HepG2 (cell line): ENCODE data around the gene SLC23A3. TPM values are rescaled to one million over a fixed set of nuclear protein-coding genes. Genes with fewer than 3 reads are reported as not detected.

Experiments
- ATAC-seq: fragments of 200-7000 bp; cut with Tn5 transposase; 3 replicates; pipeline ENCODE4 v1.9.1; 2020; ENCODE audit warnings: mild to moderate bottlenecking, moderate library complexity
- BruUV-seq: library from RNA; stranded (reverse); fragments of 400-500 nt; replicated peaks from 2 replicates; lab custom pipeline; 2021; lab: Mats Ljungman, UMichigan
- CTCF ChIA-PET: fragments of 300-600 bp; formaldehyde crosslinking; extraction: SDS; loops from one replicate; lab custom pipeline; 2021; ENCODE audit warnings: low total read pairs, inconsistent platforms, low intra/inter-chr PET ratio; lab: Yijun Ruan, JAX
- POLR2A ChIA-PET: fragments of 350-600 bp; sonication (Branson Sonifier 250); formaldehyde crosslinking; loops from one replicate; lab custom pipeline; 2020; ENCODE audit warnings: antibody characterized with exemption, inconsistent platforms; lab: Yijun Ruan, JAX
- DNase-seq: peaks from one replicate; pipeline ENCODE4 v3.0.0-alpha.2; 2015; ENCODE audit warnings: low spot score
- FAIRE-seq: peaks from 3 replicates; lab custom pipeline; 2011; peaks lifted over from hg19 to GRCh38; lab: Jason Lieb, UNC
- H2AFZ ChIP-seq: one replicate; pipeline ENCODE4 v1.6.1; 2011; ENCODE audit warnings: low read length, inconsistent platforms
- H3K27ac ChIP-seq: fragments of 300-600 bp; 3 replicates; pipeline ENCODE4 v1.8.0; 2011; ENCODE audit warnings: mixed run types, mild to moderate bottlenecking, mixed read lengths, low read length, inconsistent platforms; ENCODE audit not compliant: insufficient read depth; ENCODE audit errors: extremely low read length
- H3K27me3 ChIP-seq, 2 experiments: fragments of 200-600 bp in 1 of 2; 2 replicates in 1 of 2; 3 replicates in 1 of 2; pipeline versions ENCODE4 v1.6.0 to v1.8.0; 2011; ENCODE audit warnings: low read length in 2 of 2, mild to moderate bottlenecking in 2 of 2, moderate library complexity in 2 of 2, inconsistent platforms in 1 of 2; ENCODE audit not compliant: insufficient read depth in 2 of 2, control insufficient read depth in 1 of 2
- H3K36me3 ChIP-seq, 2 experiments: fragments of 200-600 bp in 1 of 2; replicated peaks in 1 of 2; 2 replicates in 1 of 2; 3 replicates in 1 of 2; pipeline versions ENCODE4 v1.5.1 to v1.8.0; 2011; ENCODE audit warnings: low read length in 2 of 2, inconsistent platforms in 1 of 2; ENCODE audit not compliant: insufficient read depth in 2 of 2, control insufficient read depth in 1 of 2
- H3K4me1 ChIP-seq: 2 replicates; pipeline ENCODE4 v1.5.1; 2012; ENCODE audit warnings: low read length, inconsistent platforms; ENCODE audit not compliant: insufficient read depth
- H3K4me2 ChIP-seq: 2 replicates; pipeline ENCODE4 v1.6.0; 2011; ENCODE audit warnings: low read depth, low read length, inconsistent platforms
- H3K4me3 ChIP-seq, 3 experiments: fragments of 200-600 bp in 1 of 3; sonication (generic), shearing (Covaris generic) in 1 of 3; replicated peaks in 1 of 3; 2 replicates each; pipeline ENCODE4 v1.5.1; 2011 to 2016; ENCODE audit warnings: low read length in 3 of 3, inconsistent platforms in 2 of 3, low read depth in 2 of 3, mild to moderate bottlenecking in 2 of 3, control low read depth in 1 of 3, mixed read lengths in 1 of 3; ENCODE audit not compliant: insufficient read depth in 1 of 3
- H3K79me2 ChIP-seq: one replicate; pipeline ENCODE4 v1.6.1; 2011; ENCODE audit warnings: low read length, inconsistent platforms; ENCODE audit not compliant: insufficient read depth
- H3K9ac ChIP-seq: 2 replicates; pipeline ENCODE4 v1.6.0; 2011; ENCODE audit warnings: mild to moderate bottlenecking, low read depth, low read length, inconsistent platforms; ENCODE audit not compliant: insufficient read depth
- H3K9me3 ChIP-seq: 2 replicates; pipeline ENCODE4 v1.5.1; 2012; ENCODE audit warnings: mild to moderate bottlenecking, low read length
- H4K20me1 ChIP-seq: 2 replicates; pipeline ENCODE4 v1.6.0; 2011; ENCODE audit warnings: inconsistent platforms, mild to moderate bottlenecking, low read length, moderate library complexity; ENCODE audit not compliant: insufficient read depth
- ARHGAP35 ChIP-seq: sonication (generic); formaldehyde crosslinking; IDR thresholded peaks from 2 replicates; pipeline ENCODE4 v1.9.0; 2022; ENCODE audit warnings: mild to moderate bottlenecking, inconsistent platforms, moderate library complexity, missing genetic modification reagents, borderline replicate concordance
- KAT8 ChIP-seq: IDR thresholded peaks from 2 replicates; pipeline ENCODE4 v1.6.1; 2016; ENCODE audit warnings: missing genetic modification reagents, missing compliant biosample characterization
- LCORL ChIP-seq, 2 experiments: fragments of 450-650 bp in 1 of 2; sonication (generic) in 1 of 2; formaldehyde crosslinking in 1 of 2; IDR thresholded peaks; 2 replicates each; pipeline versions ENCODE4 v1.5.0 to v1.6.1; 2017 to 2020; ENCODE audit warnings: antibody characterized with exemption in 1 of 2, missing genetic modification reagents in 1 of 2
- MLLT10 ChIP-seq: sonication (generic); formaldehyde crosslinking; IDR thresholded peaks from 2 replicates; pipeline ENCODE4 v1.4.0; 2020; ENCODE audit warnings: missing genetic modification reagents
- NCOA2 ChIP-seq: sonication (generic); formaldehyde crosslinking; IDR thresholded peaks from 2 replicates; pipeline ENCODE4 v1.8.0; 2022; ENCODE audit warnings: inconsistent platforms
- RNF2 ChIP-seq: fragments of 450-650 bp; conservative IDR thresholded peaks from 2 replicates; pipeline ENCODE4 v1.6.1; 2016; ENCODE audit warnings: low read depth
- TCF12 ChIP-seq, 2 experiments: fragments of 450-650 bp in 1 of 2; sonication (generic) in 1 of 2; formaldehyde crosslinking in 1 of 2; IDR thresholded peaks; 2 replicates each; pipeline versions ENCODE4 v1.6.1 to v1.8.0; 2017 to 2022; ENCODE audit warnings: antibody characterized with exemption in 1 of 2, mild to moderate bottlenecking in 1 of 2, missing genetic modification reagents in 1 of 2, moderate library complexity in 1 of 2
- ZNF484 ChIP-seq: sonication (generic); formaldehyde crosslinking; IDR thresholded peaks from 2 replicates; pipeline ENCODE4 v1.5.1; 2020; ENCODE audit warnings: mild to moderate bottlenecking, low read depth, missing genetic modification reagents, borderline replicate concordance
- ZNF883 ChIP-seq: sonication (generic); formaldehyde crosslinking; IDR thresholded peaks from 2 replicates; pipeline ENCODE4 v1.5.1; 2020; ENCODE audit warnings: mild to moderate bottlenecking, missing genetic modification reagents; ENCODE audit errors: not compliant biosample characterization
- WGBS: methylation state at CpG from one replicate; pipeline ENCODE4 v1.1.6; 2017; ENCODE audit warnings: low lambda C conversion rate; 5-methylcytosine and 5-hydroxymethylcytosine counted together
- in situ Hi-C: cut with HindIII; loops from 2 replicates; pipeline ENCODE4 v1.10.0; 2017; ENCODE audit warnings: low pct_unique_long_range_greater_than_20kb; ENCODE audit not compliant: extremely low pct_ligation_motif_present
- intact Hi-C: fragments of 100-400 bp; cut with micrococcal nuclease; formaldehyde crosslinking; loops from one replicate; pipeline ENCODE4 v1.10.0; 2022; ENCODE audit not compliant: unreplicated experiment
- polyA plus RNA-seq, 8 experiments: library from polyadenylated mRNA; depleted of rRNA in 3 of 8; stranded (reverse) in 7 of 8; unstranded in 1 of 8; fragments of >200 nt; fragmentation: Illumina TruSeq in 4 of 8; extraction: Trizol in 4 of 8; gene quantifications; 2 replicates each; pipeline versions ENCODE4 v1.2.1 to v1.2.3, GENCODE V29; 2011 to 2016; ENCODE audit warnings: low read depth in 4 of 8, missing spikeins in 1 of 8, mixed read lengths in 1 of 8; ENCODE audit not compliant: insufficient read depth in 1 of 8
- total RNA-seq, 5 experiments: library from RNA; depleted of rRNA; stranded (reverse); fragments of >200 nt; fragmentation: Illumina TruSeq; extraction: Trizol; gene quantifications; 2 replicates each; pipeline ENCODE4 v1.2.3, GENCODE V29; 2016; ENCODE audit warnings: low read depth in 1 of 5
- TF ChIP-seq, protein P1 (sequence below): sonication (generic); formaldehyde crosslinking; conservative IDR thresholded peaks from 2 replicates; pipeline ENCODE4 v1.4.0; 2020; ENCODE audit warnings: missing genetic modification reagents
- TF ChIP-seq, protein P2 (sequence below): sonication (generic); formaldehyde crosslinking; IDR thresholded peaks from 2 replicates; pipeline ENCODE4 v1.5.0; 2020; ENCODE audit warnings: missing genetic modification reagents
- TF ChIP-seq, protein P3 (sequence below): sonication (generic); formaldehyde crosslinking; IDR thresholded peaks from 2 replicates; pipeline ENCODE4 v1.5.0; 2020; ENCODE audit warnings: mild to moderate bottlenecking, missing genetic modification reagents, borderline replicate concordance

The SLC23A3 gene
- total and polyA plus RNA-seq, 2 of the 13 experiments (the other 11 are each of a cell fraction or from before 2014, with no cell fraction given) = 0.38 to 0.78 TPM

DNA sequence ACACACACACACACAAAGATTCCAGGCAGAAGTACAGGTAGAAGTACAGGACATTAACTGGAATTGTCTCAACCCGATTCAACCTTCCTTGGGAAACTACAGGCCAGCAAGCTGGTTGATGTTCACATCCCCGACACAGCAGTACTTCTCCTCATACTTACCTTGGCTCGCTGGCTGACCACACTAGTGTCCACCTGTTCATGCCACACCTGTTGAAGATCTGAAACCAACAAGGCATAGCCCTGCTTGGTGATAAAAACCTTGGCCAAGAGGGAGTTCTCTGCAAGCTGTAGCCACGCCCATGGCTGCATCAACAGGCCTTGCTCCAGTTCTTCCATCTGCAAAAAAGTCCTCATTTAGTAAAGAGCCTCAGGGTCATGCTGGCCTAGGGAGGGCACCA lies 11.8 kb downstream of the SLC23A3 start:
- in situ Hi-C loops (loop anchor here (5.0 kb wide), 1 partner anchor 101 kb away; no protein-coding TSS in a partner anchor), intact Hi-C loops (no loop called here)
- Histone ChIP-seq H3K4me3 (no peak overlapping the region), H3K9ac (no peak overlapping the region), H3K27me3 (no peaks in the 10 kb centered on the region), H4K20me1 (no peaks in the 10 kb centered on the region), H3K36me3 (peaks cover 6 to 25% of the 10 kb centered on the region in 2 experiments), H3K9me3 (no peaks in the 10 kb centered on the region), H3K4me1 (peaks cover 18% of the 10 kb centered on the region), H3K79me2 (no peaks in the 10 kb centered on the region), H3K4me2 (no peak overlapping the region), H2AFZ (no peak overlapping the region), H3K27ac (no peak overlapping the region)
- CTCF ChIA-PET = interaction anchor here (3.2 to 4.4 kb wide), 2 partner anchors 53 to 137 kb away, joined by 28 to 50 read pairs; no protein-coding TSS in a partner anchor
- ATAC-seq (no peak), FAIRE-seq (no peak), DNase-seq (no peak)
- no peak for TF ChIP-seq ZNF484 (CRISPR knock-in tag)
- no peak for TF ChIP-seq RNF2
- TF ChIP-seq KAT8 = no peak
- TF ChIP-seq ZNF883 (CRISPR knock-in tag) = no peak
- TF ChIP-seq NCOA2 (CRISPR knock-in tag) = no peak
- TF ChIP-seq, protein P1, sequence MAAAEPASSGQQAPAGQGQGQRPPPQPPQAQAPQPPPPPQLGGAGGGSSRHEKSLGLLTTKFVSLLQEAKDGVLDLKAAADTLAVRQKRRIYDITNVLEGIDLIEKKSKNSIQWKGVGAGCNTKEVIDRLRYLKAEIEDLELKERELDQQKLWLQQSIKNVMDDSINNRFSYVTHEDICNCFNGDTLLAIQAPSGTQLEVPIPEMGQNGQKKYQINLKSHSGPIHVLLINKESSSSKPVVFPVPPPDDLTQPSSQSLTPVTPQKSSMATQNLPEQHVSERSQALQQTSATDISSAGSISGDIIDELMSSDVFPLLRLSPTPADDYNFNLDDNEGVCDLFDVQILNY = no peak
- no peak for TF ChIP-seq ARHGAP35 (CRISPR knock-in tag)
- TF ChIP-seq, protein P2, sequence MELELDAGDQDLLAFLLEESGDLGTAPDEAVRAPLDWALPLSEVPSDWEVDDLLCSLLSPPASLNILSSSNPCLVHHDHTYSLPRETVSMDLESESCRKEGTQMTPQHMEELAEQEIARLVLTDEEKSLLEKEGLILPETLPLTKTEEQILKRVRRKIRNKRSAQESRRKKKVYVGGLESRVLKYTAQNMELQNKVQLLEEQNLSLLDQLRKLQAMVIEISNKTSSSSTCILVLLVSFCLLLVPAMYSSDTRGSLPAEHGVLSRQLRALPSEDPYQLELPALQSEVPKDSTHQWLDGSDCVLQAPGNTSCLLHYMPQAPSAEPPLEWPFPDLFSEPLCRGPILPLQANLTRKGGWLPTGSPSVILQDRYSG = no peak
- TF ChIP-seq TCF12 (IDR thresholded peaks at IDR 0.05) = no peak
- TF ChIP-seq TCF12 (CRISPR knock-in tag; IDR thresholded peaks at IDR 0.05) = no peak
- no peak for TF ChIP-seq LCORL (IDR thresholded peaks at IDR 0.05)
- TF ChIP-seq LCORL (CRISPR knock-in tag; IDR thresholded peaks at IDR 0.05) = no peak
- TF ChIP-seq, protein P3, sequence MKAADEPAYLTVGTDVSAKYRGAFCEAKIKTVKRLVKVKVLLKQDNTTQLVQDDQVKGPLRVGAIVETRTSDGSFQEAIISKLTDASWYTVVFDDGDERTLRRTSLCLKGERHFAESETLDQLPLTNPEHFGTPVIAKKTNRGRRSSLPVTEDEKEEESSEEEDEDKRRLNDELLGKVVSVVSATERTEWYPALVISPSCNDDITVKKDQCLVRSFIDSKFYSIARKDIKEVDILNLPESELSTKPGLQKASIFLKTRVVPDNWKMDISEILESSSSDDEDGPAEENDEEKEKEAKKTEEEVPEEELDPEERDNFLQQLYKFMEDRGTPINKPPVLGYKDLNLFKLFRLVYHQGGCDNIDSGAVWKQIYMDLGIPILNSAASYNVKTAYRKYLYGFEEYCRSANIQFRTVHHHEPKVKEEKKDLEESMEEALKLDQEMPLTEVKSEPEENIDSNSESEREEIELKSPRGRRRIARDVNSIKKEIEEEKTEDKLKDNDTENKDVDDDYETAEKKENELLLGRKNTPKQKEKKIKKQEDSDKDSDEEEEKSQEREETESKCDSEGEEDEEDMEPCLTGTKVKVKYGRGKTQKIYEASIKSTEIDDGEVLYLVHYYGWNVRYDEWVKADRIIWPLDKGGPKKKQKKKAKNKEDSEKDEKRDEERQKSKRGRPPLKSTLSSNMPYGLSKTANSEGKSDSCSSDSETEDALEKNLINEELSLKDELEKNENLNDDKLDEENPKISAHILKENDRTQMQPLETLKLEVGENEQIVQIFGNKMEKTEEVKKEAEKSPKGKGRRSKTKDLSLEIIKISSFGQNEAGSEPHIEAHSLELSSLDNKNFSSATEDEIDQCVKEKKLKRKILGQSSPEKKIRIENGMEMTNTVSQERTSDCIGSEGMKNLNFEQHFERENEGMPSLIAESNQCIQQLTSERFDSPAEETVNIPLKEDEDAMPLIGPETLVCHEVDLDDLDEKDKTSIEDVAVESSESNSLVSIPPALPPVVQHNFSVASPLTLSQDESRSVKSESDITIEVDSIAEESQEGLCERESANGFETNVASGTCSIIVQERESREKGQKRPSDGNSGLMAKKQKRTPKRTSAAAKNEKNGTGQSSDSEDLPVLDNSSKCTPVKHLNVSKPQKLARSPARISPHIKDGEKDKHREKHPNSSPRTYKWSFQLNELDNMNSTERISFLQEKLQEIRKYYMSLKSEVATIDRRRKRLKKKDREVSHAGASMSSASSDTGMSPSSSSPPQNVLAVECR (CRISPR knock-in tag) = no peak
- no peak for TF ChIP-seq MLLT10 (CRISPR knock-in tag)
- 94% methylated on average over 4 of the region's 4 CpGs for WGBS
- POLR2A ChIA-PET = interaction anchor here (0.6 to 1.1 kb wide), 2 partner anchors 51 to 104 kb away, joined by 3 to 5 read pairs; no protein-coding TSS in a partner anchor
- no TSS peak for BruUV-seq
